Renal pelvis (tissue), 4 donors: ENCODE results near the gene AKNA. TPM values are rescaled to one million over a fixed set of nuclear protein-coding genes. Genes with fewer than 3 reads are reported as not detected.

Experiments
- DNase-seq: peaks from one replicate; pipeline ENCODE4 v3.0.0-alpha.2; 2013
- polyA plus RNA-seq, 3 donors: library from polyadenylated mRNA; unstranded; fragments of 120-200 nt; gene quantifications; one replicate each; pipeline ENCODE4 v1.2.1, GENCODE V29; 2013; ENCODE audit not compliant: insufficient read length in 3 of 3

AKNA gene
- polyA plus RNA-seq, 3 donors, result 14.1 to 16.2 (median 15.6) TPM

DNA sequence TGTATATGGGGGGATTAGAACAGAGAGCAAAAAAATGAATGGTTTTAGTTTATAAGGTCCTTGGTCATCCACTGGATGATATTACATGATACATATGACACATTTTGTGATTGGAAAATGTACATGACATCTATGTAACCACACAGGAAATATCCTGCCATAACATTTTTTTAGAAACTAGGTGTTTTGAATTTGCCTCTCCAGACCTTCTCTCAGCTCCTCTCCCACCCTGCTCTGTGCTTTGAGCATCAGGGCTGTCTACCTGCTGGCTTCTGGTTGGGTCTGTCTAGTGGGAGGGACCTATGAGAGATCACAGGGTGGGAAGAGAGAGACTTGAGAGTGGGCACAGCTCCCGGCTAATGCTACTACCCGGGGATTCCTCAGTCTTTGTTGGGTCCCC is 24.4 kb downstream of the AKNA start:
- DNase-seq, result no peak

DNA sequence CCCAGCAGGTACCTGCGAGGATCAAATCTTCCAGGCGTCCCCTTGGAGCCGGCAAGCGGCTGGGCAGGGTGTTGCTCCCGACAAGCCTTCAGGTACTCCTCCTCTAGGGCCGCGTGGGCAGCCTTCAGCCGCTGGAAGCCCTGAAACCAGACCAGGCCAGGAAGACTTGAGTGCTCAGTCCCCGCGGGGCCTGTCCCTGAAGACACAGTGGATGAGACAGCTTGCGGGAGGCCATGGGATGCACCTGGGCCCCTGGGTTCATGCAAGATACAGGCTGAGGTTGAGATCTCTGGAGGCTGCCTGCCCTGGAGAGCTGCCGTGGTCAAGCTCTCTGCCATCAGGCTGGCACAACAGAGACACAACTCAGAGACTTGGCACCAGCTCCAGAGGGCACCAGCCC is 25.4 kb downstream of the AKNA start:
- no peak for DNase-seq

DNA sequence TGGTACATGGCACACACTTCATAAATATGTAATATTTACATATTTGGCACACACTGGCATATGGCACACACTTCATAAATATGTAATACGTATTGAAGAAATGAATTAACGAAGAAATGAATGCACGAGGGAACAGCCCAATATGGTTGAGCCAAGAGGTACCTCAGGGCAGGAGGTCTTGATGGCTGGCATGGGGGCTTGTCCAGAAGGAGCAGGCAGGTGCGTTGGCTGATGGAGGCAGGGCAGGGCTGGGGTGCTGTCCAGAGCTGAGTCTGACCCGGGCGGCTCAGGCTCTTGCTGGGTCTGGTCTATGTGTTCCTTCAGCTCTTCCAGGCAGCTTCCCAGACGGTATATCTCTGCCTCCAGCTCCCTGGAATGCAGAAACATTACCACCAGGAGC is 26.2 kb downstream of the AKNA start:
- no peak for DNase-seq

DNA sequence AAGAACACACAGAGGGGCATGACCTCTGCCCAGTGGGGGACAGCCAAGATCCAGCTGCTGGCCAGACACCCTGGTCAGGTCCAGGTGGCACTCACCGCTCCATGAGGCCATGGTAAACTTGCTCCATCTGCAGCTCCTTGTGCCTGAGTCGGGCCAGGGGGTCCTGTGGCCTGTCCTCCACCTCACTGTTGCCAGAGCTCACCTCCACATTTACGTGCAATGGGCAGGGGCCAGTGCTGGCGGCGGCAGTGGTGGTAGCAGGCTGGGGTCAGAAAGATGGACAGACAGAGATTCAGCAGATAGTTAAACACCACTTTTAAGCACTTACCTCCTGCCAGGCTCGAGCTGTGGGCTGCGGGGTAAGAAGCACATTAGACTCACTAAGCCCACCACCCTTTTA is 28.0 kb downstream of the AKNA start:
- DNase-seq, result no peak

DNA sequence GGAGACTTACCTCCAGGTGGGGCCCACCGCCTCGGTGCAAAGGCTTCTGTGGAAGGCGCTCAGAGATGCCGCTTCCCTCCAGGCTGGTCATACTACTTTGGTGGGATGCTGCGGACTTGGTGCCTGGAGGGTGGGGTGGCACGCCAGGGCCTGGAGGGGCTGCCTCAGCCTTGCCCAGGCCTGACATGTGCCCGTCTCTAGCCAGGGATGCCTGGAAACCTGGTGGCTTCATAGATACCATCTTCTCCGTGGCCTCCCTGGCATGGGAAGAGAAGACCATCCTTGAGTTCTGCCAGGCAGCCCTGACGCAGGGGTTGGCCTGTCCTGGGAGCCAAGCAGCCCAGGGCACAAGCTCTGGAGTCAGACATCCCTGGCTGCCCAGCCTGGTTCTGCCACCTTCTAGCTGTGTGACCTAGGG is 29.9 kb downstream of the AKNA start:
- no peak for DNase-seq

DNA sequence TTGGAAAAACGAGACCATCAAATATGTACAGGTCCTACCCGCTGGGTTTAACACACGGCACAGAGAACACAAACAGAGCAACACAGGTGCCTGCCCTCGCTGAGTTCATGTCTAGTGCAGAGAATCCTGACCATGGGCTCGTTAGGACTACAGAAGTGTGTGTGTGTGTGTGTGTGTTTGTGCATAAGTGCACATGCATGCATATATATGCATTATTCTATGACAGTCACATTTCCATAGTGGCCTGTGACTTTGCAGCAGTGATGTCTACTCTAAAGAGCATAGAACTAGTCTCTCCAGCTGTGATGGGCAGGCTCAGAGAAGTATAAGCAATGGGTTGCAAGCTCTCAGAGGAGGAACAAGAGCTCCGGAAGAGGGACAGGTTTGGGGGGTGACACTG is 30.4 kb downstream of the AKNA start:
- no peak for DNase-seq

DNA sequence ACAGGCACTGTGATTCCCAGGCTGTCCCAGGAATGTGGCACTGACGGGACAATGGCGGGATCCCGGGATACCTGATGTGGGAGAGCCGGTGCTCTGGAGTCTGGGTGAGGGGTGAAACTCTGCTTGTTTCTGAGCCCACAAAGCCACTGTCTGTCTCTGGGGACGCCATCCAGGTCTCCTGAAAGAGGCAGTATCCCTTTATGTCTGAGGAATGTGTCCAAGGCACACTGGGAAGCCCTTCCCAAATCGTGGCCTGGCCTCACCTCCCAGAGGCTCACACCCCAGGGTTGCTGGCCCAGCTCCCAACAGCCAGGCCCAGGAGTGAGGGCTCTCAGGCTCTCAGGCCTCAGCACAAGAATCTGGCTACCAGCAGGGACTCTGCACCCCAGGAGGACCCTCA is 31.0 kb downstream of the AKNA start:
- no peak for DNase-seq

DNA sequence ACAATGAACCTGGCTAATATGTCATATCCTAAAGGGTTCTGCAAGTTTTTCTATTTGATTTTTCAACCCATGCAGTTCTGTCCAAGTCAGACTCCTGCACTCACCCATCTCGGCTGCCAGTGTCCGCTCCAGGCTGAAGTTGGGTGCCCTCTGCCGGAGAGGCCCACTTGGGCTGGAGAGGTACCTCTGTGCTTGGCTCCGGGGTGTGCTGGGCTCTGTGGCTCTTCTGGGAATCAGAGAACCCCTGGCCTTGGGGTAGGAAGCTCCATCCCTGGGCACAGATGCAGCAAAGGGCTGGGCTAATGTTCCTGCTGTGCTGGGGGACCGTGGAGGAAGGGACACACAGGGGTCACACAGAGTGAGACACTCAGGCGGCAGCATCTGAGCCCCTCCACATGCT is 32.0 kb downstream of the AKNA start:
- DNase-seq, result no peak

DNA sequence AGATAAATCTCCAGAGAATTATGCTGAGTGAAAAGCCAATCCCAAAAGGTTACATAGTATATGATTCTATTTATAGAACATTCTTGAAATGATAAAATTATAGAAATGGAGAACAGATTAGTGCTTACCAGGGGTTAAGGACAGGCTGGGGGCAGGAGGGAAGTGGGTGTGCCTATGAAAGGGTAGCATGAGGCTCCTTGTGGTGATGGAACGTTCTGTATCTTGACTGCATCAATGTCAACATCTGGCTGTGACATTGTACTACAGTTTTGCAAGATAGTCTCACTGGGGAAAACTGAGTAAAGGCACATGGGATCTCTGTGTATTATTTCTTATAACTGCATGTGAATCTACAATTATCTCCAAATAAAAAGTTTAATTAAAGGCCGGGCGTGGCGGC is 35.9 kb downstream of the AKNA start:
- DNase-seq, result no peak

DNA sequence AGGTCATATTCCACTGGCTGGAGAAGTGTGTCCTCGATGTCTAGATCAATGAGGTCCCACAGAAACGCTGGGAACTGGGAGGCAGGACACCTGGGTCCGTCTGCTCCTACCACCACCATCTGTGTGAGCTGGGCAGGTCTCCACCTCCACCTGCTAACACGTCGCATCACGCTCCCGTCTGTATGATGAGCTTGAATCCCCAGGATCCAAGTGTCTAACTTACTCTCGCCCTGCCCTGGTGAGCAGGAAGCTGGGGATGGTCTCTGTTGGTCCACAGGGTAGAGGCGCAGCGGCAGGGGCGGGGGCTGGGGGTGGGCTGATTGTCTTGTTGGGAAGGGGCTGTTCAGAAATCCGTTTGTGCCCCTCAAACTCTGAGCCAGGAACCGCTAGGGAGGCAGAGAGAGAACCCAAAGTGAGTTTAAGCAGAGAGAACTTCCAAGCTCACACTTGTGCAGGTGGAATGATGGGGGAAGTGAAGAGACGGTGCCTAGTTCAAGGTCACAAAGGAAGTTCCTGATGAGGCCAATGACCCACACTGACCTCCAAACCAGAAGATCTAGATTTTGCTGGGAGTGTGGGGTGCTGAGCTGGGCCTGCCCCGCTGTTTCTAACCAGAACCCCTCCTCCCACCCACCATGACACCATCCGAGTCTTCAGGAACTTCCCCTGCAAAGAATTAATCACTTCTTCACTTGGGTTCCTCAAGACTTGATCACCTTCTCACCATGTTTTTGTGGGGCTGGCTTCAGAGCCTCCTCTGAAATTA is 37.0 kb downstream of the AKNA start:
- DNase-seq, result no peak

DNA sequence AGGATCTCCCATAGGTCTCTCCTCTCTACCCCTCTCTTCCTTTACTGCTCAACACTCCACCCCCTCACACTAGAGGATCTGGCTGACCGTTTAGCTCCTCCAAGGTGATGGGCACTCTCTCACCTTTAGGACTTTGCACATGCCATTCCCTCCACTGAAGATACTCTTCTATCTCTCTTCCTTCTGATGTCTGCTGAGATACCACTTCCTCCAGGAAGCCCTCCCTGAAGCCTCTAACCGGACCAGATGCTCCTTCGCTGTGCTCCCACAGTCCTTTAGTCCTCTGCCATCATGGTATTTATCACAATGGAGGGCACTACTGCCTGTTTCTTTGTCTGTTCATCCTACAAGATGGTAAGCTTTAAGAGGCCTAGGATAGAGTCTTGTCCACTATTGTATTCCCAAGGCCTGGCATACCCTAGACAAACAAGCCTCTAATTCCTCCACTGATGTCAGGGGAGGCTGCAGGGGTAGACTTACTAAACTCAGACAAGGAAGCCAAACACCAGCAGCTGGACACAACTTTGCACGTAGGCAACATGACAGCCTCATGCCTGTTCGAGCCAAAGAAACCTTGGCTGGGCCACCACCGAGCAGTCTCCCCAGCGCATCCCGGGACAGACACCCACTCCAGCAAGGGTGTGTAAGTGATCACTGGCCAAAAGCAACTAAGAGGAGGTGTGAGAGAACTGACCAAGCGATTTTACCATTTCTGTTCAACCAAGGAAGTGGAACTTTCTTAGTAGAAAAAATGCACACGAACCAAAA is 37.9 kb downstream of the AKNA start:
- DNase-seq, result no peak

DNA sequence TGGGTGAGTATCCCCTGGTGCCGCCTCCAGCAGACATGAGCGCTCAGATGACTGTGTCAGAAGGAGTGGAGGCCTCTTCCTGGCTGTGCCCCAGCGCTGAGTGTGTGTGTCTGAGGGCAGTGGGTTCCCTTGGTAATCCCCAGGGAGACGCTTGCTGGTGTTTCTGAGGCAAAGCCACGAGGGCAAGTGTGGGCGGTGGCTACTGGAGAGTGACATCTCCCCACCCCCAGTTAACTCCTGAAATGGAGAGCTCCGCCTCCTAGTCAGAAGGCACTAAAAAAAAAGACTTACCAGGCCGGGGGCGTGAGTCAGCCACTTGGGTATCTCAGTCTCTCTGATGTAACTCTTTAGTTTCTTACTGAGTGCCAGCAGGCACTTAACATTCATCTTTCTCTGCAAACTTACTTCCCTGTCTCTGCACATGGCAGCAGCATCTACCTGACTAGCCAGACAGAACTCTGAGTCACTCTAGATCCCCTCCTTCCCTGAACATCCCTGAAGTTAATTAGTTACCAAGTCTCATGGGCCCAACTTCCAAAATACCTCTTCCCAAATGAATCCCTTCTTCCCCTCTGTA is 38.8 kb downstream of the AKNA start:
- DNase-seq, result peak; percentile 75

DNA sequence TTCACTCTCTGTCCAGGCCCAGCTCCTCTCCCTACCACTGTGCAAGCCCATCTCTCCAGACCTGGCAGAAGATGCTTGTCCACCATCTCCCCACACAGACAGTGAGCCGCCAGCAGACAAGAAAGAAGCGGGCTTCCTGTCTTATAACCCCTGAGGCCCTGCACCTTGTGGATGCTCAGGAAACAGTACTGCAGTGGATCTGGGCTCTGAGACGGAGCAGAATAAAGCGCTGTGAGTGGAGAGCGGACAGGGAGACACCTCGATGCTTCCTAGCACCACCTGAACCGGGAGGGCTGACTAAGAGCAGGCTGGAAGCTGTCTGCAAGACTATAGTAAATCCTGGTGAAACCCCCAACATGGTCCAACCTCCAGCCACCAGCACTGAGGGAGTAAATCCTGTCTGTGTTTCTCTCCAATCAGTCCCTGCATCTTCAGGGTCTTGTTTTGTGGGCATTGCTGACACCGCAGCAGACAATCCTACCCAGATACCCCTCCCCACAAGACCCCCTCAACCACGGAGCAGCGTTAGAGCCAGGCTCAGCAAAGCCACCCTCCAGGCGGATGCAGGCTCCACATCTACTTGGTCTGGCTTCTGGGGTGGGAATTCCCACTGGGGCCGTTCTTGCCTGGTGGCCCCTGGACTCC is 39.4 kb downstream of the AKNA start:
- no peak for DNase-seq

DNA sequence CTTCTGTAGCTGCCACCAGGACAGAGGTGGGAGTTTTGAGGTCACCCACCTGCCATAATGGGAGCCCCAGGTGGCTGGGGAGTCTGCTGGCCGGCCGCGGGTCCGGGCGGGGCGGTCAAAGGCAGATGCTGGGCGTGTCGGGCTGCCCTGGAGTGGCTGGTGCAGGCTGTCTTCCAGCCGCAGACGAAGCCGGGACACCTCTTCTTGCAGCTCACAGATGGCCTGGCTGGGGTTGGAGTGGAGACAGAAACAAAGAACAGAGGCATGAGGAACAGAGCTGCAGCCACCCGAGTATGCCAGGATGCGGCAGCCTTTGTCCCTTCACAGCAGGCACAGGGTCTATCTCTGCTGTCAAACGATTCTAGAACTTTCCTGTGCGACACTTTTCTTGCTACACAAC is 40.1 kb downstream of the AKNA start:
- DNase-seq, result no peak

DNA sequence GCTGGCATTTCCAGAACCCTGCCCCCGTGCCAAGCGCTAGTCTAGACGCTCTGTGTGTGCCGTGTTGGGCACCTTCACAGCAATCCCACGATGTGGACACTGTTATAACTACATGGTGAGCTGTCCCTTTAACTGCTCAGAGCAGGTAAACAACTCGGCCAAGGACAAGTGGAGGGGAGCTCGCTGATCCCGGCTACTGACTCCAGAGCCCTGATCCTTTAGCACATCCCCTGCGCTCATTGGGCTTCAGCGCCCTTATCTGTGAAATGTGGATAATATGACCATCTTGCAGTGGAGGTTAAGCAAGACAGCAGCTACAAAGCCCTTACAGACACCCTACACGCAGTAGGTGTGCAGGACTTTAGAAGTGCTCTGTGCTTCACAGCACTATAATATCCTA is 41.6 kb downstream of the AKNA start:
- DNase-seq, result no peak

DNA sequence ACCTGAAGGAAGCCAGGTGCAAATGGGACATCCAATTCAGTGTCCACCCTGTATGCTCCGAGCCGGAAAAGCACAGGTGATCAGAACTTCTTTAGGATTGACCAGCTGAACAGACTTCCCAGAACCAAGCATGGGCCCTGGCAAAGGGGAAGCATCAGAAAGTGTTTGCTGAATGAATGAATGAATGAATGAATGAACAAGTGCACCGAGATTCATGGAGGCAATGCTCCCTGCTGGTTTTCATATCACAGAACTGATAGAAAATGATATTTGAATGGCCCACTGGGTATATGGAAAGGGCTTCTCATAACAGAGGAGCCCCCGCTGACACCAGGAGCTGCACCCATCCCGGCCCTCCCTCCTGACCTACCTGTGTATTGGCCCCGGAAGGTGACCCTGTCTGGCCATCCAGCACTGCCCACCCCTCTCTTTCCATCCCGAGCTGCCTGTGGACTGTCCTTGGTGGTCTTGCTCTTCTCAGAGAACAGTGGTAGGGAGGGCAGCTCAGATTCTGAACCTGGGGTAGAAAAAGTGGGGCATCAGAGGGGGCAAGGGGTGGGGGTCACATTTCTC is 42.2 kb downstream of the AKNA start:
- no peak for DNase-seq

DNA sequence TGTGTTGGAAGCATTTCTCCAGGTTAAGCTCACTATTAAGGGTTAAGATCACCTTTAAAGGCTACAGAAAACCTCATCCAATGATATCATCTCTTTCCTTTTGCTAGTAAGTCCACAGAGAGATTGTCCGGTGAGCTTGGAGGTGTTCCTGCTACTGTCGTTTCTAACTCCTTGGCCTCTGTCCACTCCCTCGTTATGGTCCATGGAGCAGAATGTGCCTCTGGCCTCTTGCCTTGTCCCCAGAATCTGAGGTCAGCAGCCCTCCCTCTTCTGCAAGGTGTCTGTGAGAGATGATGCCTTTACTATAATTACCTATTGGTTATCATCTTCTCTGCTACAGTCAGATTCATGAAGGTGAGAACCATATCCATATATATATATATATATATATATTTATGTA is 43.1 kb downstream of the AKNA start:
- DNase-seq, result no peak

DNA sequence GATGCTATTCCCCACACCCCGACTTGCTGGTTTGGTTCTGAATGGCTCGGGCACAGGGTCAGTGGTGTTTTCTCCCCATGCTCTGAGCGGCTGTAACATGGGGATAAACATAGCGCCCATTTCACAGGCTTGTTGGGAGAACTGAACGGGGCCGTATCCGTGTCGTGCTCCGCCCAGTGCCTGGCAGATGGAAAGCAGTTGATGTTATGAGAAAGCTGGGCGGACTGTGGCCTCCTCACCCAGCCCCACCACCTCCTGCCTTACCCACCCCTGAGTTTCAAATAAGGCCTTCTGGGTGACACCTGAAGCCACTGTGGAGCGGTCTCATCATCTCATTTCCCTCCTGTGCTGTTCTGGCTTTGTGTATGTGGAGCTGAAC is 43.6 kb downstream of the AKNA start:
- no peak for DNase-seq

DNA sequence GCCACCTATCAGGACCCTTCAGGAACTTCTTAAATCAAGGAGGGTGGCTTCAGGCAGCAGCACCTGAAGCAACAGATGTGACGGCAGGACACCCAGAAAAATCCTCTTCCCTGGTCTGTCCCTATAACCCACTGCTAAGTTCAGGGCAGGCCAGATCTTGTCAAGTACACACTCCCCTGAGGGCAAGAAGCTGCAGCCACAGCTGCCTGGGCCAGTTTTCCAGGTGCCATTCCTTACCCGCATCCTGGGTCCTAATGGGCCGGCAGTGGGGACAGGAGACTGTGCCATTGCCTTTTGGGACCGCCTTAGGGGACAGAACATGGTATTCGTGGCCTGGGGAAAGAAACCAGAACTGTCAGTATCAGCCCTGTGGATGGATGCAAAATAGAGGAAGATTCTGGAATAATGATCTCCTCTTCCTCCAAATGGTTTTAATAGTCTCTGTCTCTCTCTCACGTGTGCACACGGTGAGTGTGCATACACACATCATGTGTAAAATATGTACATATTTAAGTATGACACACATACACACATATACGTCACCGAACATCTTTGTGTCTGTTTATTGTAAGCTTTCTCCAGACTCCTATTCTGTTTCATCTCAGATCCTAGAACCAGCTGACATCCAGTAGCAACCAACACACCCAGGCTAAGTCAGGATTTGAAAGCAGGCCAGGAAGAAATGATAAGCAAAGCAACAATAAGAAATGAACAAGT is 44.2 kb downstream of the AKNA start:
- no peak for DNase-seq

DNA sequence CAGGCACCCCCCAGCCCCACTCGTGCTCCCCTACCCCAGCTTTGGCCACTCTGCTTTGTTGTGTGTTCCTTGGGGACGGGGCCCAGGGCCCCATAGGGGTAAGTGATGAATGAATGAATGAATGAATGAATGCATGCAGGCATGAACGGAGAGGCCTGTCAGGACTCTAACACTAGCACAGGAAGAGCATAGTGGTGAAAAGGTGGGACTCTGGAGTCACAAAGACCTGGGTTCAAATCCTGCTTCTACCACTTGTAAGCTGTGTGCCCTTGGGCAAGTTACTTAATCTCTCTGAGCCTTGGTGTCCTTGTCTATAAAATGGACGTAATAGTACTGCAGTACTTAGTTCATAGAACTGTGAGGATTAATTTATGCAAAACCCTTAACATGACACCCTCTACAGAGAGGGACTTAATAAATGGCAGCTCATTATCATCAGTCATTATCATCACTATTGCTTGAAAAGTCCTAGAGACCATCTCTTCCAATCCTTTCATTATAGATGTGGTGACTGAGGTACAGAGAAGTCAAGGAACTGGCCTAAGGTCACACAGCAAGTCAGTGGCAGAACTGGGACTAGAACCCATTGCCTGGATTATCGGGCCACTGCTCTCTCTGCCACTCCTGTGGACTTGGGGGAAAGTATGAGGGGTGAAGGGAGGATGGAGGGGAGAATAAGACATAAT is 44.9 kb downstream of the AKNA start:
- DNase-seq, result no peak

DNA sequence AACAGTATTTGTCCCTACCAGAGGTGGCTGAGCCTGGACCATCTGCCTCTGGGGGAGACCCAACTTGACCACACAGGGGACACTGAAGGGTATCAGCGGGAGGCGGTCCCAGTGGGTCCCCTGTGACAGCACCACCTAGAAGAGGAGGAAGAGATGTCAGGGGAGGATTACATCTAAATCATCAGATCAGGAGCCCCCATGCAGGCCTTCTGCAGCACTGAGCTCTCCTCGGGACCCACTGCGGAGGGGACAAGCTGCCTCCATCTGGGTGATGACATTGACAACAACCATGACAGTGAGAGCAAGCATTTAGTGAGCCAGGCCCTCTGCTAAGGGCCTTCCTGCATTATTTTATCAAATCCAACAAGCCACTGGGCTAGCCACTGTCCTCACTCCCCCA is 45.8 kb downstream of the AKNA start:
- no peak for DNase-seq
